Activated CD4-positive, alpha-beta T cell treated with anti-CD3 and anti-CD28 coated beads for 36 hours (primary cell): ENCODE measurements around the gene CNTNAP2. TPM values are rescaled to one million over a fixed set of nuclear protein-coding genes. Genes with fewer than 3 reads are reported as not detected.

Experiments used
- ATAC-seq: fragments of 200-7000 bp; cut with Tn5 transposase; one replicate; pipeline ENCODE4 v1.10.0; 2021; ENCODE audit warnings: mild to moderate bottlenecking, moderate library complexity
- CTCF ChIA-PET: fragments of 350-600 bp; sonication (Branson Sonifier 250); formaldehyde crosslinking; loops from one replicate; lab custom pipeline; 2021; ENCODE audit warnings: antibody characterized with exemption; lab: Charles Lee
- POLR2A ChIA-PET: fragments of 350-600 bp; sonication (Branson Sonifier 250); formaldehyde crosslinking; loops from one replicate; lab custom pipeline; 2021; ENCODE audit warnings: antibody characterized with exemption, inconsistent platforms; lab: Charles Lee
- DNase-seq: peaks from one replicate; pipeline ENCODE4 v3.0.0-alpha.2; 2020
- H3K27ac Mint-ChIP-seq: one replicate; pipeline ENCODE4 v1.8.0; 2021; ENCODE audit warnings: mixed read lengths
- H3K27me3 Mint-ChIP-seq: one replicate; pipeline ENCODE4 v1.8.0; 2021; ENCODE audit warnings: mixed read lengths
- H3K36me3 Mint-ChIP-seq: one replicate; pipeline ENCODE4 v1.8.0; 2021; ENCODE audit warnings: low read depth, mixed read lengths
- H3K4me1 Mint-ChIP-seq: one replicate; pipeline ENCODE4 v1.8.0; 2021; ENCODE audit warnings: mixed read lengths
- H3K4me3 Mint-ChIP-seq: one replicate; pipeline ENCODE4 v1.8.0; 2021; ENCODE audit warnings: mild to moderate bottlenecking, moderate library complexity, mixed read lengths
- H3K9me3 Mint-ChIP-seq: one replicate; pipeline ENCODE4 v1.8.0; 2021; ENCODE audit warnings: low read depth, mixed read lengths
- intact Hi-C, 2 experiments: fragments of 100-400 bp; cut with DNase I in 1 of 2; cut with micrococcal nuclease in 1 of 2; formaldehyde crosslinking; loops; one replicate each; pipeline versions ENCODE4 v1.14.2 to v1.15.1; 2022 to 2024; cut with DNase I, micrococcal nuclease
- total RNA-seq, 2 experiments: library from RNA; stranded (reverse); gene quantifications; one replicate each; pipeline ENCODE4 v1.2.3, GENCODE V29; 2021

Gene CNTNAP2
- total RNA-seq, 2 experiments from 2014 or later = not detected

- H3K4me1 Mint-ChIP-seq = peaks cover 4% of the 10 kb centered on the region
- ChIA-PET CTCF (no interaction called here), POLR2A (no interaction called here)
- DNase-seq (no peak), ATAC-seq (no peak)
- H3K36me3 Mint-ChIP-seq = no peaks in the 10 kb centered on the region
- no peaks in the 10 kb centered on the region for H3K9me3 Mint-ChIP-seq
- intact Hi-C loops = no loop called here
- peaks cover 33% of the 10 kb centered on the region for H3K27me3 Mint-ChIP-seq
- H3K27ac Mint-ChIP-seq = no peak overlapping the region
- no peak overlapping the region for H3K4me3 Mint-ChIP-seq
Observed at GRCh38 chr7:148344406-148344805, 2227.8 kb downstream of the CNTNAP2 start.

- POLR2A ChIA-PET = no interaction called here
- no peaks in the 10 kb centered on the region for H3K36me3 Mint-ChIP-seq
- H3K27ac Mint-ChIP-seq = no peak overlapping the region
- intact Hi-C loops = no loop called here
- no peak for ATAC-seq
- no peaks in the 10 kb centered on the region for H3K9me3 Mint-ChIP-seq
- CTCF ChIA-PET = interaction anchor here (0.6 to 1.0 kb wide), 2 partner anchors 83 to 1138 kb away, joined by 3 read pairs; no protein-coding TSS in a partner anchor
- no peak overlapping the region for H3K4me3 Mint-ChIP-seq
- no peak for DNase-seq
- no peaks in the 10 kb centered on the region for H3K4me1 Mint-ChIP-seq
- peaks cover 9% of the 10 kb centered on the region for H3K27me3 Mint-ChIP-seq
Observed at GRCh38 chr7:148347981-148348380, 2231.4 kb downstream of the CNTNAP2 start.

GRCh38 chr7:148348466-148348865, 2231.9 kb downstream of the CNTNAP2 start:
- ATAC-seq = no peak
- Mint-ChIP-seq H3K36me3 (no peaks in the 10 kb centered on the region), H3K9me3 (no peaks in the 10 kb centered on the region), H3K4me1 (no peaks in the 10 kb centered on the region), H3K27ac (no peak overlapping the region), H3K4me3 (no peak overlapping the region), H3K27me3 (peaks cover 5% of the 10 kb centered on the region)
- intact Hi-C loops = no loop called here
- POLR2A ChIA-PET = no interaction called here
- DNase-seq = no peak
- CTCF ChIA-PET = interaction anchor here (1.0 kb wide), 1 partner anchor 84 kb away, joined by 3 read pairs; no protein-coding TSS in a partner anchor

- ChIA-PET CTCF (no interaction called here), POLR2A (no interaction called here)
- intact Hi-C loops = no loop called here
- H3K27ac Mint-ChIP-seq = no peak overlapping the region
- ATAC-seq = no peak
- no peaks in the 10 kb centered on the region for H3K4me1 Mint-ChIP-seq
- no peak overlapping the region for H3K4me3 Mint-ChIP-seq
- peaks cover 11% of the 10 kb centered on the region for H3K27me3 Mint-ChIP-seq
- no peak for DNase-seq
- no peaks in the 10 kb centered on the region for H3K9me3 Mint-ChIP-seq
- no peaks in the 10 kb centered on the region for H3K36me3 Mint-ChIP-seq
Observed at GRCh38 chr7:148356303-148356702, 2239.7 kb downstream of the CNTNAP2 start.

- Mint-ChIP-seq H3K36me3 (no peaks in the 10 kb centered on the region), H3K27ac (no peak overlapping the region), H3K9me3 (no peaks in the 10 kb centered on the region), H3K4me3 (no peak overlapping the region), H3K4me1 (no peaks in the 10 kb centered on the region), H3K27me3 (peaks cover 5% of the 10 kb centered on the region)
- intact Hi-C loops = no loop called here
- ChIA-PET POLR2A (no interaction called here), CTCF (no interaction called here)
- DNase-seq (no peak), ATAC-seq (no peak)
Observed at GRCh38 chr7:148362541-148362940, 2245.9 kb downstream of the CNTNAP2 start.

GRCh38 chr7:148367731-148368475, 2251.3 kb downstream of the CNTNAP2 start:
- ATAC-seq (no peak), DNase-seq (no peak)
- no peak overlapping the region for H3K27ac Mint-ChIP-seq
- H3K36me3 Mint-ChIP-seq = no peaks in the 10 kb centered on the region
- no peaks in the 10 kb centered on the region for H3K9me3 Mint-ChIP-seq
- ChIA-PET CTCF (interaction anchor here (0.6 kb wide), 1 partner anchor 77 kb away, joined by 3 read pairs; no protein-coding TSS in a partner anchor), POLR2A (no interaction called here)
- H3K4me3 Mint-ChIP-seq = no peak overlapping the region
- peaks cover 7% of the 10 kb centered on the region for H3K27me3 Mint-ChIP-seq
- intact Hi-C loops = no loop called here
- H3K4me1 Mint-ChIP-seq = no peaks in the 10 kb centered on the region

GRCh38 chr7:148368562-148368961, 2252.0 kb downstream of the CNTNAP2 start:
- POLR2A ChIA-PET = no interaction called here
- intact Hi-C loops = no loop called here
- DNase-seq (no peak), ATAC-seq (no peak)
- Mint-ChIP-seq H3K9me3 (no peaks in the 10 kb centered on the region), H3K27me3 (peaks cover 9% of the 10 kb centered on the region), H3K4me3 (no peak overlapping the region), H3K27ac (no peak overlapping the region), H3K4me1 (no peaks in the 10 kb centered on the region), H3K36me3 (no peaks in the 10 kb centered on the region)
- CTCF ChIA-PET = interaction anchor here (0.6 kb wide), 1 partner anchor 456 kb away, joined by 3 read pairs; no protein-coding TSS in a partner anchor

GRCh38 chr7:148371280-148371937, 2254.8 kb downstream of the CNTNAP2 start:
- DNase-seq = no peak
- intact Hi-C loops = no loop called here
- peaks cover 9% of the 10 kb centered on the region for H3K27me3 Mint-ChIP-seq
- H3K4me3 Mint-ChIP-seq = no peak overlapping the region
- ChIA-PET POLR2A (no interaction called here), CTCF (no interaction called here)
- H3K36me3 Mint-ChIP-seq = no peaks in the 10 kb centered on the region
- H3K9me3 Mint-ChIP-seq = no peaks in the 10 kb centered on the region
- H3K27ac Mint-ChIP-seq = no peak overlapping the region
- no peak for ATAC-seq
- no peaks in the 10 kb centered on the region for H3K4me1 Mint-ChIP-seq

GRCh38 chr7:148374396-148375259, 2258.0 kb downstream of the CNTNAP2 start:
- intact Hi-C loops = no loop called here
- Mint-ChIP-seq H3K4me3 (no peak overlapping the region), H3K36me3 (no peaks in the 10 kb centered on the region), H3K4me1 (no peaks in the 10 kb centered on the region), H3K9me3 (no peaks in the 10 kb centered on the region), H3K27ac (no peak overlapping the region), H3K27me3 (peaks cover 9% of the 10 kb centered on the region)
- CTCF ChIA-PET = interaction anchor here (0.6 kb wide), 1 partner anchor 10 kb away, joined by 3 read pairs; no protein-coding TSS in a partner anchor
- DNase-seq = no peak
- POLR2A ChIA-PET = no interaction called here
- no peak for ATAC-seq

GRCh38 chr7:148379677-148380076, 2263.1 kb downstream of the CNTNAP2 start:
- Mint-ChIP-seq H3K9me3 (no peaks in the 10 kb centered on the region), H3K27ac (no peak overlapping the region), H3K4me1 (no peaks in the 10 kb centered on the region), H3K36me3 (no peaks in the 10 kb centered on the region), H3K4me3 (no peak overlapping the region), H3K27me3 (peaks cover 3% of the 10 kb centered on the region)
- ChIA-PET POLR2A (no interaction called here), CTCF (no interaction called here)
- ATAC-seq = no peak
- no peak for DNase-seq
- intact Hi-C loops = no loop called here

GRCh38 chr7:148380596-148381419, 2264.2 kb downstream of the CNTNAP2 start:
- no peaks in the 10 kb centered on the region for H3K4me1 Mint-ChIP-seq
- ChIA-PET CTCF (interaction anchor here (0.9 kb wide), 1 partner anchor 7 kb away, joined by 3 read pairs; no protein-coding TSS in a partner anchor), POLR2A (no interaction called here)
- no peak overlapping the region for H3K27ac Mint-ChIP-seq
- no peaks in the 10 kb centered on the region for H3K36me3 Mint-ChIP-seq
- ATAC-seq (no peak), DNase-seq (no peak)
- no peaks in the 10 kb centered on the region for H3K9me3 Mint-ChIP-seq
- peaks cover 3% of the 10 kb centered on the region for H3K27me3 Mint-ChIP-seq
- H3K4me3 Mint-ChIP-seq = no peak overlapping the region
- intact Hi-C loops = no loop called here
